HG03521 (cell line): ENCODE data around the gene NCF4.

ENCODE experiments used
- ATAC-seq: cut with Tn5 transposase; IDR thresholded peaks from one replicate; pipeline ENCODE4 v1.9.1; 2021; ENCODE audit warnings: mild to moderate bottlenecking, moderate library complexity; ENCODE audit not compliant: unreplicated experiment

The NCF4 gene

GRCh38 chr22:36863979-36864378, 3.2 kb downstream of the NCF4 start:
- no peak for ATAC-seq

GRCh38 chr22:36864454-36865215, 3.8 kb downstream of the NCF4 start:
- ATAC-seq = no peak

- no peak for ATAC-seq
Measured at GRCh38 chr22:36865346-36865745, 4.5 kb downstream of the NCF4 start.

- ATAC-seq = no peak
Measured at GRCh38 chr22:36867695-36868094, 6.9 kb downstream of the NCF4 start.

- no peak for ATAC-seq
Measured at GRCh38 chr22:36868546-36869181, 7.9 kb downstream of the NCF4 start.

- ATAC-seq = no peak
Measured at GRCh38 chr22:36870250-36870649, 9.4 kb downstream of the NCF4 start.

- ATAC-seq = no peak
Measured at GRCh38 chr22:36871669-36872081, 10.9 kb downstream of the NCF4 start.

- no peak for ATAC-seq
Measured at GRCh38 chr22:36872084-36872483, 11.3 kb downstream of the NCF4 start.

- ATAC-seq = no peak
Measured at GRCh38 chr22:36872866-36873498, 12.2 kb downstream of the NCF4 start.

- peak; percentile 63 for ATAC-seq
Measured at GRCh38 chr22:36873614-36874308, 13.0 kb downstream of the NCF4 start.

- ATAC-seq = no peak
Measured at GRCh38 chr22:36874309-36874696, 13.5 kb downstream of the NCF4 start.

- no peak for ATAC-seq
Measured at GRCh38 chr22:36874736-36875135, 13.9 kb downstream of the NCF4 start.

- no peak for ATAC-seq
Measured at GRCh38 chr22:36875741-36876140, 14.9 kb downstream of the NCF4 start.

- no peak for ATAC-seq
Measured at GRCh38 chr22:36879775-36880174, 19.0 kb downstream of the NCF4 start.

GRCh38 chr22:36881504-36882245, 20.9 kb downstream of the NCF4 start:
- ATAC-seq = no peak

GRCh38 chr22:36884349-36885158, 23.7 kb downstream of the NCF4 start:
- ATAC-seq = no peak

GRCh38 chr22:36885474-36885873, 24.7 kb downstream of the NCF4 start:
- no peak for ATAC-seq

- no peak for ATAC-seq
Measured at GRCh38 chr22:36886016-36886415, 25.2 kb downstream of the NCF4 start.

- ATAC-seq = no peak
Measured at GRCh38 chr22:36887162-36887561, 26.4 kb downstream of the NCF4 start.

- no peak for ATAC-seq
Measured at GRCh38 chr22:36891646-36892045, 30.8 kb downstream of the NCF4 start.
